ENCODE data around the gene IL12A.

IL12A gene

GRCh38 chr3:159989973-159990846 is 1.6 kb downstream of the IL12A start:
- no peak for DNase-seq (ENCODE audit: low spot score)

GRCh38 chr3:159991591-159991990 is 3.0 kb downstream of the IL12A start:
- DNase-seq (ENCODE audit: low spot score) = no peak

GRCh38 chr3:159992589-159992988 is 4.0 kb downstream of the IL12A start:
- DNase-seq (ENCODE audit: low spot score) = no peak

GRCh38 chr3:159994182-159994581 is 5.5 kb downstream of the IL12A start:
- no peak for DNase-seq (ENCODE audit: low spot score)

GRCh38 chr3:159995091-159995490 is 6.5 kb downstream of the IL12A start:
- no peak for DNase-seq (ENCODE audit: low spot score)

- DNase-seq (ENCODE audit: low spot score) = no peak
Observed at GRCh38 chr3:159996018-159996417, 7.4 kb downstream of the IL12A start.

- no peak for DNase-seq (ENCODE audit: low spot score)
Observed at GRCh38 chr3:159996959-159997358, 8.3 kb downstream of the IL12A start.

GRCh38 chr3:160001148-160001760 is 12.6 kb downstream of the IL12A start:
- no peak for DNase-seq (ENCODE audit: low spot score)

- no peak for DNase-seq (ENCODE audit: low spot score)
Observed at GRCh38 chr3:160001850-160002623, 13.4 kb downstream of the IL12A start.

GRCh38 chr3:160003520-160004128 is 15.0 kb downstream of the IL12A start:
- peak; percentile 73 for DNase-seq (ENCODE audit: low spot score)

GRCh38 chr3:160005004-160005403 is 16.4 kb downstream of the IL12A start:
- DNase-seq (ENCODE audit: low spot score) = no peak

- peak; percentile 69 for DNase-seq (ENCODE audit: low spot score)
Observed at GRCh38 chr3:160006282-160007163, 17.9 kb downstream of the IL12A start.

GRCh38 chr3:160008961-160009360 is 20.3 kb downstream of the IL12A start:
- DNase-seq (ENCODE audit: low spot score) = no peak

- DNase-seq (ENCODE audit: low spot score) = no peak
Observed at GRCh38 chr3:160009525-160009924, 20.9 kb downstream of the IL12A start.

GRCh38 chr3:160010578-160010977 is 21.9 kb downstream of the IL12A start:
- DNase-seq (ENCODE audit: low spot score) = no peak

- DNase-seq (ENCODE audit: low spot score) = peak; percentile 54
Observed at GRCh38 chr3:160012108-160012507, 23.5 kb downstream of the IL12A start.

GRCh38 chr3:160016972-160017371 is 28.3 kb downstream of the IL12A start:
- no peak for DNase-seq (ENCODE audit: low spot score)

GRCh38 chr3:160018959-160019358 is 30.3 kb downstream of the IL12A start:
- DNase-seq (ENCODE audit: low spot score) = no peak

- no peak for DNase-seq (ENCODE audit: low spot score)
Observed at GRCh38 chr3:160020057-160020711, 31.5 kb downstream of the IL12A start.

GRCh38 chr3:160022068-160022467 is 33.4 kb downstream of the IL12A start:
- no peak for DNase-seq (ENCODE audit: low spot score)

- DNase-seq (ENCODE audit: low spot score) = no peak
Observed at GRCh38 chr3:160023476-160023875, 34.8 kb downstream of the IL12A start.

All from NAMALWA (cell line).